Loucy (cell line): Measurements from ENCODE around the gene ASH1L.

Source experiments
- H2AFZ ChIP-seq: fragments of 200-600 bp; sonication (generic); 2 replicates; pipeline ENCODE4 v1.6.0; 2016; ENCODE audit warnings: antibody characterized with exemption, mild to moderate bottlenecking, low read length, moderate library complexity
- H3F3A ChIP-seq: fragments of 200-600 bp; 2 replicates; pipeline ENCODE4 v1.6.0; 2016; ENCODE audit warnings: antibody characterized with exemption, low read depth, mild to moderate bottlenecking
- H3K27me3 ChIP-seq: fragments of 200-600 bp; sonication (generic); 2 replicates; pipeline ENCODE4 v1.6.1; 2014; ENCODE audit warnings: low read length, mild to moderate bottlenecking; ENCODE audit not compliant: insufficient read depth, poor library complexity, severe bottlenecking
- H3K36me3 ChIP-seq: fragments of 200-600 bp; sonication (generic); 2 replicates; pipeline ENCODE4 v1.6.1; 2016; ENCODE audit warnings: low read length; ENCODE audit not compliant: insufficient read depth
- H3K4me1 ChIP-seq: fragments of 200-600 bp; sonication (generic); 2 replicates; pipeline ENCODE4 v1.5.1; 2014; ENCODE audit warnings: low read length, mild to moderate bottlenecking; ENCODE audit not compliant: insufficient read depth, poor library complexity, severe bottlenecking
- H3K4me2 ChIP-seq: fragments of 200-600 bp; sonication (generic); 2 replicates; pipeline ENCODE4 v1.6.0; 2014; ENCODE audit warnings: antibody characterized with exemption, low read length, low read depth, mild to moderate bottlenecking; ENCODE audit not compliant: poor library complexity, severe bottlenecking
- H3K4me3 ChIP-seq: fragments of 200-600 bp; sonication (generic); 2 replicates; pipeline ENCODE4 v1.5.1; 2014; ENCODE audit warnings: low read length, mild to moderate bottlenecking, mixed read lengths; ENCODE audit not compliant: poor library complexity, severe bottlenecking
- H3K79me2 ChIP-seq: fragments of 200-600 bp; sonication (generic); 2 replicates; pipeline ENCODE4 v1.6.1; 2014; ENCODE audit warnings: low read length; ENCODE audit not compliant: insufficient read depth
- H3K9ac ChIP-seq: fragments of 200-600 bp; sonication (generic); 2 replicates; pipeline ENCODE4 v1.6.0; 2014; ENCODE audit warnings: mild to moderate bottlenecking, low read depth, low read length, moderate library complexity; ENCODE audit not compliant: poor library complexity, severe bottlenecking
- H3K9me2 ChIP-seq: fragments of 200-600 bp; sonication (generic); replicated peaks from 2 replicates; pipeline ENCODE4 v1.6.1; 2016; ENCODE audit warnings: low read depth, low read length, mixed read lengths
- H3K9me3 ChIP-seq: fragments of 200-600 bp; sonication (generic); 2 replicates; pipeline ENCODE4 v1.6.1; 2014; ENCODE audit warnings: mild to moderate bottlenecking, antibody characterized with exemption, low read length, low read depth; ENCODE audit not compliant: insufficient read depth
- H4K20me1 ChIP-seq: fragments of 200-600 bp; sonication (generic); 2 replicates; pipeline ENCODE4 v1.6.0; 2014; ENCODE audit warnings: antibody characterized with exemption, low read length, mild to moderate bottlenecking; ENCODE audit not compliant: insufficient read depth, poor library complexity, severe bottlenecking
- CTCF ChIP-seq: fragments of 200-600 bp; sonication (generic); conservative IDR thresholded peaks from 2 replicates; pipeline ENCODE4 v1.5.1; 2014; ENCODE audit warnings: mild to moderate bottlenecking, antibody characterized with exemption, low read length
- EZH2phosphoT487 ChIP-seq: fragments of 200-600 bp; IDR thresholded peaks from 2 replicates; pipeline ENCODE4 v1.6.1; 2018; ENCODE audit warnings: antibody characterized with exemption, mild to moderate bottlenecking, moderate library complexity, borderline replicate concordance

The ASH1L gene

GRCh38 chr1:155285631-155286044, 277.0 kb downstream of the ASH1L start:
- Histone ChIP-seq H3K9me3 (no peaks in the 10 kb centered on the region), H3K36me3 (no peaks in the 10 kb centered on the region), H3F3A (no peaks in the 10 kb centered on the region), H3K9me2 (no peaks in the 10 kb centered on the region), H3K79me2 (no peaks in the 10 kb centered on the region), H3K27me3 (no peaks in the 10 kb centered on the region), H2AFZ (no peak overlapping the region), H4K20me1 (no peaks in the 10 kb centered on the region), H3K4me2 (no peak overlapping the region), H3K4me3 (no peak overlapping the region), H3K4me1 (no peaks in the 10 kb centered on the region), H3K9ac (no peak overlapping the region)
- TF ChIP-seq EZH2phosphoT487 (no peak), CTCF (no peak)
